ENCODE results near the gene ARHGAP9. TPM values are rescaled to one million over a fixed set of nuclear protein-coding genes. Genes with fewer than 3 reads are reported as not detected.
"Not testable (repeated sequence)": the region's sequence is repeated elsewhere in the genome, so short reads cannot be mapped to it uniquely, and the experiment has no call there.

Gene ARHGAP9
- total RNA-seq, 2 experiments from 2014 or later, result 130 to 133 TPM

GRCh38 chr12:57518920-57519795 lies 39.5 kb upstream of the ARHGAP9 start:
- ChIA-PET POLR2A (interaction anchor here (0.6 to 2.6 kb wide), 9 partner anchors 8 to 89 kb away, joined by 3 to 10 read pairs (median 5); partner anchors contain the start of genes ARHGAP9 and DCTN2), CTCF (interaction anchor here (0.6 to 2.1 kb wide), 4 partner anchors 22 to 212 kb away, joined by 3 to 7 read pairs (median 4); partner anchors contain the start of gene MARS1)

- ChIA-PET POLR2A (interaction anchor here (0.6 to 2.6 kb wide), 5 partner anchors 22 to 176 kb away, joined by 3 to 10 read pairs (median 4); partner anchors contain the start of genes ARHGAP9 and OS9), CTCF (interaction anchor here (1.1 to 2.1 kb wide), 3 partner anchors 21 to 304 kb away, joined by 3 to 7 read pairs (median 4); no protein-coding TSS in a partner anchor)
Observed at GRCh38 chr12:57518176-57518919, 38.7 kb upstream of the ARHGAP9 start.

GRCh38 chr12:57517718-57518117 lies 38.1 kb upstream of the ARHGAP9 start:
- ChIA-PET CTCF (interaction anchor here (0.6 to 1.5 kb wide), 3 partner anchors 14 to 304 kb away, joined by 3 to 4 read pairs (median 3); no protein-coding TSS in a partner anchor), POLR2A (interaction anchor here (0.6 to 1.6 kb wide), 3 partner anchors 21 to 176 kb away, joined by 4 to 5 read pairs (median 4); partner anchors contain the start of genes DCTN2 and OS9)

GRCh38 chr12:57517187-57517586 lies 37.5 kb upstream of the ARHGAP9 start:
- ChIA-PET CTCF (interaction anchor here (0.6 to 1.5 kb wide), 3 partner anchors 11 to 303 kb away, joined by 3 to 4 read pairs (median 3); no protein-coding TSS in a partner anchor), POLR2A (interaction anchor here (1.6 kb wide), 1 partner anchor 30 kb away, joined by 4 read pairs; the partner anchor contains the start of gene DCTN2)

GRCh38 chr12:57516617-57517153 lies 37.0 kb upstream of the ARHGAP9 start:
- POLR2A ChIA-PET, result interaction anchor here (1.6 kb wide), 1 partner anchor 30 kb away, joined by 4 read pairs; the partner anchor contains the start of gene DCTN2
- CTCF ChIA-PET, result interaction anchor here (0.6 to 1.5 kb wide), 2 partner anchors 10 to 104 kb away, joined by 3 read pairs; no protein-coding TSS in a partner anchor

GRCh38 chr12:57515934-57516541 lies 36.4 kb upstream of the ARHGAP9 start:
- ChIA-PET CTCF (interaction anchor here (1.5 kb wide), 1 partner anchor 105 kb away, joined by 3 read pairs; no protein-coding TSS in a partner anchor), POLR2A (interaction anchor here (1.6 kb wide), 1 partner anchor 31 kb away, joined by 4 read pairs; the partner anchor contains the start of gene DCTN2)

GRCh38 chr12:57515408-57515933 lies 35.8 kb upstream of the ARHGAP9 start:
- ChIA-PET POLR2A (no interaction called here), CTCF (no interaction called here)

- CTCF ChIA-PET, result no interaction called here
- POLR2A ChIA-PET, result no interaction called here
Observed at GRCh38 chr12:57514720-57515407, 35.2 kb upstream of the ARHGAP9 start.

GRCh38 chr12:57514246-57514645 lies 34.6 kb upstream of the ARHGAP9 start:
- POLR2A ChIA-PET, result not testable (repeated sequence)
- CTCF ChIA-PET, result interaction anchor here (0.5 kb wide), 1 partner anchor 20 kb away, joined by 3 read pairs; no protein-coding TSS in a partner anchor

GRCh38 chr12:57513677-57514076 lies 34.0 kb upstream of the ARHGAP9 start:
- ChIA-PET POLR2A (interaction anchor here (0.5 kb wide), 1 partner anchor 8 kb away, joined by 3 read pairs; no protein-coding TSS in a partner anchor), CTCF (interaction anchor here (0.6 kb wide), 1 partner anchor 76 kb away, joined by 3 read pairs; no protein-coding TSS in a partner anchor)

- CTCF ChIA-PET, result interaction anchor here (0.6 kb wide), 1 partner anchor 76 kb away, joined by 3 read pairs; no protein-coding TSS in a partner anchor
- POLR2A ChIA-PET, result interaction anchor here (0.5 kb wide), 1 partner anchor 8 kb away, joined by 3 read pairs; no protein-coding TSS in a partner anchor
Observed at GRCh38 chr12:57513266-57513665, 33.6 kb upstream of the ARHGAP9 start.

- CTCF ChIA-PET, result no interaction called here
- POLR2A ChIA-PET, result no interaction called here
Observed at GRCh38 chr12:57512665-57513064, 33.0 kb upstream of the ARHGAP9 start.

- POLR2A ChIA-PET, result interaction anchor here (1.0 kb wide), 1 partner anchor 8 kb away, joined by 5 read pairs; no protein-coding TSS in a partner anchor
- CTCF ChIA-PET, result interaction anchor here (0.7 kb wide), 1 partner anchor 100 kb away, joined by 3 read pairs; no protein-coding TSS in a partner anchor
Observed at GRCh38 chr12:57511588-57512325, 32.1 kb upstream of the ARHGAP9 start.

GRCh38 chr12:57511161-57511560 lies 31.5 kb upstream of the ARHGAP9 start:
- POLR2A ChIA-PET, result interaction anchor here (1.0 kb wide), 1 partner anchor 9 kb away, joined by 5 read pairs; no protein-coding TSS in a partner anchor
- CTCF ChIA-PET, result interaction anchor here (0.7 kb wide), 1 partner anchor 100 kb away, joined by 3 read pairs; no protein-coding TSS in a partner anchor

GRCh38 chr12:57507796-57508195 lies 28.1 kb upstream of the ARHGAP9 start:
- CTCF ChIA-PET, POLR2A ChIA-PET: not testable (repeated sequence)

- CTCF ChIA-PET, result interaction anchor here (1.1 kb wide), 1 partner anchor 10 kb away, joined by 3 read pairs; no protein-coding TSS in a partner anchor
- POLR2A ChIA-PET, result not testable (repeated sequence)
Observed at GRCh38 chr12:57506541-57506940, 26.9 kb upstream of the ARHGAP9 start.
